Muscle layer of colon (tissue), 2 donors: Measurements from ENCODE around the gene MRTFB.
"Not testable (repeated sequence)": the region's sequence is repeated elsewhere in the genome, so short reads cannot be mapped to it uniquely, and the experiment has no call there.

Source experiments
- H3K27ac ChIP-seq: one replicate; pipeline ENCODE4 v1.7.0; 2013; ENCODE audit warnings: low read depth, mild to moderate bottlenecking, low read length, moderate library complexity
- H3K27me3 ChIP-seq, 2 donors: one replicate each; pipeline ENCODE4 v1.7.0; 2013; ENCODE audit warnings: low read length in 2 of 2, mild to moderate bottlenecking in 2 of 2; ENCODE audit not compliant: insufficient read depth in 2 of 2, control insufficient read depth in 1 of 2
- H3K36me3 ChIP-seq: one replicate; pipeline ENCODE4 v1.7.0; 2013; ENCODE audit warnings: mild to moderate bottlenecking, low read length; ENCODE audit not compliant: insufficient read depth
- H3K4me1 ChIP-seq: one replicate; pipeline ENCODE4 v1.7.0; 2013; ENCODE audit warnings: mild to moderate bottlenecking, low read length; ENCODE audit not compliant: insufficient read depth
- H3K4me3 ChIP-seq, 2 donors: one replicate each; pipeline ENCODE4 v1.7.0; 2013; ENCODE audit warnings: low read length in 2 of 2, low read depth in 1 of 2, mild to moderate bottlenecking in 1 of 2, moderate library complexity in 1 of 2
- H3K9ac ChIP-seq: one replicate; pipeline ENCODE4 v1.7.0; 2013; ENCODE audit warnings: low read length
- H3K9me3 ChIP-seq: one replicate; pipeline ENCODE4 v1.7.0; 2013; ENCODE audit warnings: mild to moderate bottlenecking, low read length
- donor health status: abdominal sarcoma.
- donor health status: Adenocarcinoma of cecum.

Gene MRTFB

GRCh38 chr16:14043793-14044192 lies 27.3 kb upstream of the MRTFB start:
- no peaks in the 10 kb centered on the region for H3K4me1 ChIP-seq
- H3K27ac ChIP-seq = no peak overlapping the region
- no peaks in the 10 kb centered on the region for H3K9me3 ChIP-seq
- no peaks in the 10 kb centered on the region for H3K36me3 ChIP-seq
- no peak overlapping the region for H3K4me3 ChIP-seq
- H3K9ac ChIP-seq = no peak overlapping the region
- no peaks in the 10 kb centered on the region for H3K27me3 ChIP-seq

- not testable (repeated sequence) for H3K9me3 ChIP-seq, H3K4me1 ChIP-seq, H3K9ac ChIP-seq, H3K27ac ChIP-seq, H3K27me3 ChIP-seq, H3K36me3 ChIP-seq, H3K4me3 ChIP-seq
These were observed 23.8 kb upstream of the MRTFB start for GRCh38 chr16:14047121-14047859.

- Histone ChIP-seq H3K27ac (no peak overlapping the region), H3K4me3 (no peak overlapping the region), H3K9me3 (no peaks in the 10 kb centered on the region), H3K9ac (no peak overlapping the region), H3K4me1 (no peaks in the 10 kb centered on the region), H3K27me3 (no peaks in the 10 kb centered on the region), H3K36me3 (no peaks in the 10 kb centered on the region)
These were observed 20.7 kb upstream of the MRTFB start for GRCh38 chr16:14050291-14051027.

GRCh38 chr16:14051103-14051729 lies 19.9 kb upstream of the MRTFB start:
- H3K9ac ChIP-seq = no peak overlapping the region
- H3K9me3 ChIP-seq = no peaks in the 10 kb centered on the region
- H3K27ac ChIP-seq = no peak overlapping the region
- H3K27me3 ChIP-seq = no peaks in the 10 kb centered on the region
- no peaks in the 10 kb centered on the region for H3K4me1 ChIP-seq
- H3K4me3 ChIP-seq = no peak overlapping the region
- no peaks in the 10 kb centered on the region for H3K36me3 ChIP-seq

GRCh38 chr16:14056970-14057369 lies 14.1 kb upstream of the MRTFB start:
- Histone ChIP-seq H3K4me1 (no peaks in the 10 kb centered on the region), H3K9me3 (no peaks in the 10 kb centered on the region), H3K27me3 (no peaks in the 10 kb centered on the region), H3K9ac (no peak overlapping the region), H3K4me3 (no peak overlapping the region), H3K27ac (no peak overlapping the region), H3K36me3 (no peaks in the 10 kb centered on the region)

GRCh38 chr16:14057878-14058382 lies 13.2 kb upstream of the MRTFB start:
- no peaks in the 10 kb centered on the region for H3K9me3 ChIP-seq
- no peak overlapping the region for H3K4me3 ChIP-seq
- no peaks in the 10 kb centered on the region for H3K36me3 ChIP-seq
- H3K4me1 ChIP-seq = no peaks in the 10 kb centered on the region
- no peaks in the 10 kb centered on the region for H3K27me3 ChIP-seq
- H3K27ac ChIP-seq = no peak overlapping the region
- H3K9ac ChIP-seq = no peak overlapping the region

GRCh38 chr16:14061732-14062259 lies 9.3 kb upstream of the MRTFB start:
- H3K27me3 ChIP-seq = no peaks in the 10 kb centered on the region
- H3K4me1 ChIP-seq = no peaks in the 10 kb centered on the region
- no peak overlapping the region for H3K4me3 ChIP-seq
- H3K36me3 ChIP-seq = no peaks in the 10 kb centered on the region
- no peak overlapping the region for H3K9ac ChIP-seq
- no peak overlapping the region for H3K27ac ChIP-seq
- no peaks in the 10 kb centered on the region for H3K9me3 ChIP-seq

- no peak overlapping the region for H3K27ac ChIP-seq
- H3K4me3 ChIP-seq = no peak overlapping the region
- H3K27me3 ChIP-seq = no peaks in the 10 kb centered on the region
- no peaks in the 10 kb centered on the region for H3K9me3 ChIP-seq
- H3K9ac ChIP-seq = no peak overlapping the region
- H3K4me1 ChIP-seq = no peaks in the 10 kb centered on the region
- no peaks in the 10 kb centered on the region for H3K36me3 ChIP-seq
These were observed 8.9 kb upstream of the MRTFB start for GRCh38 chr16:14062261-14062660.

- H3K27me3 ChIP-seq = no peaks in the 10 kb centered on the region
- no peaks in the 10 kb centered on the region for H3K36me3 ChIP-seq
- H3K9ac ChIP-seq = no peak overlapping the region
- no peak overlapping the region for H3K27ac ChIP-seq
- no peak overlapping the region for H3K4me3 ChIP-seq
- no peaks in the 10 kb centered on the region for H3K9me3 ChIP-seq
- no peaks in the 10 kb centered on the region for H3K4me1 ChIP-seq
These were observed 7.2 kb upstream of the MRTFB start for GRCh38 chr16:14063618-14064581.

- Histone ChIP-seq H3K36me3 (no peaks in the 10 kb centered on the region), H3K4me1 (peaks cover 14% of the 10 kb centered on the region), H3K4me3 (no peak overlapping the region), H3K27me3 (no peaks in the 10 kb centered on the region), H3K9ac (no peak overlapping the region), H3K27ac (no peak overlapping the region), H3K9me3 (no peaks in the 10 kb centered on the region)
These were observed 1.3 kb upstream of the MRTFB start for GRCh38 chr16:14069818-14070217.

GRCh38 chr16:14070555-14070876 lies 603 bp upstream of the MRTFB start:
- Histone ChIP-seq H3K4me1 (peaks cover 14% of the 10 kb centered on the region), H3K9ac (peak overlapping the region; percentile 53), H3K27ac (peak overlapping the region; percentile 70)

More at GRCh38 chr16:14070555-14070876, 603 bp upstream of the MRTFB start:
- no peaks in the 10 kb centered on the region for H3K27me3 ChIP-seq
- no peaks in the 10 kb centered on the region for H3K9me3 ChIP-seq
- no peaks in the 10 kb centered on the region for H3K36me3 ChIP-seq
- H3K4me3 ChIP-seq = peak overlapping the region; percentile 83 to 96
